Choroid plexus epithelial cell (primary cell): ENCODE results near the gene DMXL2.
A peak's percentile ranks its signal among the peaks of the same experiment; 100 is the strongest.

Experiments used
- DNase-seq: peaks from one replicate; pipeline ENCODE4 v3.0.0-alpha.2; 2010; ENCODE audit warnings: low read depth
- H3K4me3 ChIP-seq: 2 replicates; pipeline ENCODE4 v1.5.1; 2011; ENCODE audit warnings: low read depth, mild to moderate bottlenecking, control low read depth, low read length, moderate library complexity
- CTCF ChIP-seq: conservative IDR thresholded peaks from 2 replicates; pipeline ENCODE4 v1.5.1; 2011; ENCODE audit warnings: low read depth, mild to moderate bottlenecking, control low read depth, inconsistent platforms, low read length, moderate library complexity

The DMXL2 gene

GRCh38 chr15:51414256-51414860, 208.2 kb downstream of the DMXL2 start:
- TF ChIP-seq CTCF: no peak
- no peak for DNase-seq
- no peak overlapping the region for H3K4me3 ChIP-seq

GRCh38 chr15:51405693-51406523, 216.7 kb downstream of the DMXL2 start:
- no peak for TF ChIP-seq CTCF
- no peak overlapping the region for H3K4me3 ChIP-seq
- no peak for DNase-seq

- no peak for TF ChIP-seq CTCF
- H3K4me3 ChIP-seq: no peak overlapping the region
- DNase-seq: no peak
Observed at GRCh38 chr15:51403946-51404695, 218.4 kb downstream of the DMXL2 start.

GRCh38 chr15:51403072-51403878, 219.3 kb downstream of the DMXL2 start:
- peak; percentile 82 for DNase-seq

GRCh38 chr15:51401872-51402517, 220.6 kb downstream of the DMXL2 start:
- H3K4me3 ChIP-seq: no peak overlapping the region
- TF ChIP-seq CTCF: peak; percentile 88
- peak; percentile 65 for DNase-seq

More at GRCh38 chr15:51403072-51403878, 219.3 kb downstream of the DMXL2 start:
- no peak overlapping the region for H3K4me3 ChIP-seq
- TF ChIP-seq CTCF: peak; percentile 74
